ENCODE measurements around the gene ALOX5. TPM values are rescaled to one million over a fixed set of nuclear protein-coding genes. Genes with fewer than 3 reads are reported as not detected.
A peak's percentile ranks its signal among the peaks of the same experiment; 100 is the strongest.

The ALOX5 gene
- total RNA-seq, 2 experiments from 2014 or later: 0.56 to 0.60 TPM

GRCh38 chr10:45447416-45447815, 73.4 kb downstream of the ALOX5 start:
- Mint-ChIP-seq H3K9me3 (no peaks in the 10 kb centered on the region), H3K4me1 (ENCODE audit: low read depth) (peaks cover 6% of the 10 kb centered on the region), H3K36me3 (ENCODE audit: low read depth) (no peaks in the 10 kb centered on the region), H3K27me3 (no peaks in the 10 kb centered on the region), H3K4me3 (no peak overlapping the region), H3K27ac (no peak overlapping the region)
- CTCF ChIA-PET: no interaction called here
- intact Hi-C loops (cut with micrococcal nuclease): no loop called here
- DNase-seq (no peak), ATAC-seq (no peak)
- POLR2A ChIA-PET: no interaction called here
- TF ChIP-seq CTCF (IDR thresholded peaks at IDR 0.05): no peak

GRCh38 chr10:45450866-45451265, 76.8 kb downstream of the ALOX5 start:
- ATAC-seq (no peak), DNase-seq (no peak)
- no peaks in the 10 kb centered on the region for H3K36me3 Mint-ChIP-seq (ENCODE audit: low read depth)
- POLR2A ChIA-PET: interaction anchor here (0.7 kb wide), 1 partner anchor 241 kb away, joined by 3 read pairs; no protein-coding TSS in a partner anchor
- no peak overlapping the region for H3K4me3 Mint-ChIP-seq
- intact Hi-C loops (cut with micrococcal nuclease): loop anchor here (10.0 kb wide), 1 partner anchor 206 kb away; no protein-coding TSS in a partner anchor
- no peak overlapping the region for H3K27ac Mint-ChIP-seq
- H3K9me3 Mint-ChIP-seq: no peaks in the 10 kb centered on the region
- CTCF ChIA-PET: interaction anchor here (0.7 to 1.7 kb wide), 3 partner anchors 11 to 201 kb away, joined by 3 to 5 read pairs (median 4); no protein-coding TSS in a partner anchor
- H3K27me3 Mint-ChIP-seq: no peaks in the 10 kb centered on the region
- no peak for TF ChIP-seq CTCF (IDR thresholded peaks at IDR 0.05)
- peaks cover 11% of the 10 kb centered on the region for H3K4me1 Mint-ChIP-seq (ENCODE audit: low read depth)

- DNase-seq (no peak), ATAC-seq (no peak)
- H3K27ac Mint-ChIP-seq: no peak overlapping the region
- no peaks in the 10 kb centered on the region for H3K27me3 Mint-ChIP-seq
- no peak for TF ChIP-seq CTCF (IDR thresholded peaks at IDR 0.05)
- no peaks in the 10 kb centered on the region for H3K36me3 Mint-ChIP-seq (ENCODE audit: low read depth)
- no peak overlapping the region for H3K4me3 Mint-ChIP-seq
- no peaks in the 10 kb centered on the region for H3K9me3 Mint-ChIP-seq
- intact Hi-C loops (cut with micrococcal nuclease): loop anchor here (10.0 kb wide), 1 partner anchor 207 kb away; no protein-coding TSS in a partner anchor
- H3K4me1 Mint-ChIP-seq (ENCODE audit: low read depth): peaks cover 11% of the 10 kb centered on the region
- CTCF ChIA-PET: interaction anchor here (1.0 to 1.7 kb wide), 2 partner anchors 10 to 14 kb away, joined by 4 to 5 read pairs; no protein-coding TSS in a partner anchor
- POLR2A ChIA-PET: no interaction called here
These were observed 77.4 kb downstream of the ALOX5 start for GRCh38 chr10:45451407-45451806.

GRCh38 chr10:45452268-45452667, 78.3 kb downstream of the ALOX5 start:
- Mint-ChIP-seq H3K27ac (no peak overlapping the region), H3K9me3 (no peaks in the 10 kb centered on the region), H3K4me3 (no peak overlapping the region), H3K27me3 (no peaks in the 10 kb centered on the region), H3K36me3 (ENCODE audit: low read depth) (peaks cover 2% of the 10 kb centered on the region), H3K4me1 (ENCODE audit: low read depth) (peaks cover 11% of the 10 kb centered on the region)
- intact Hi-C loops (cut with micrococcal nuclease): loop anchor here (10.0 kb wide), 1 partner anchor 207 kb away; no protein-coding TSS in a partner anchor
- no peak for DNase-seq
- peak; percentile 30 for ATAC-seq
- ChIA-PET CTCF (interaction anchor here (1.5 to 2.0 kb wide), 2 partner anchors 13 to 54 kb away, joined by 3 to 10 read pairs; no protein-coding TSS in a partner anchor), POLR2A (no interaction called here)
- no peak for TF ChIP-seq CTCF (IDR thresholded peaks at IDR 0.05)

GRCh38 chr10:45452743-45453452, 78.9 kb downstream of the ALOX5 start:
- Mint-ChIP-seq H3K27me3 (no peaks in the 10 kb centered on the region), H3K27ac (no peak overlapping the region), H3K4me3 (no peak overlapping the region), H3K36me3 (ENCODE audit: low read depth) (peaks cover 5% of the 10 kb centered on the region), H3K4me1 (ENCODE audit: low read depth) (peaks cover 11% of the 10 kb centered on the region), H3K9me3 (no peaks in the 10 kb centered on the region)
- POLR2A ChIA-PET: no interaction called here
- DNase-seq (no peak), ATAC-seq (no peak)
- intact Hi-C loops (cut with micrococcal nuclease): loop anchor here (10.0 kb wide), 1 partner anchor 208 kb away; no protein-coding TSS in a partner anchor
- CTCF ChIA-PET: interaction anchor here (1.0 to 2.0 kb wide), 3 partner anchors 8 to 54 kb away, joined by 3 to 10 read pairs (median 3); no protein-coding TSS in a partner anchor
- no peak for TF ChIP-seq CTCF (IDR thresholded peaks at IDR 0.05)

Data from activated CD8-positive, alpha-beta T cell treated with anti-CD3 and anti-CD28 coated beads for 36 hours (primary cell).